GM10266 (cell line): ENCODE results near the gene ANKIB1.
"Not testable (repeated sequence)": the region's sequence is repeated elsewhere in the genome, so short reads cannot be mapped to it uniquely, and the experiment has no call there.

ENCODE experiments used
- DNase-seq: peaks from one replicate; pipeline ENCODE4 v3.0.0; 2012; ENCODE audit errors: extremely low spot score
- CTCF ChIP-seq: IDR thresholded peaks from 2 replicates; pipeline ENCODE4 v1.5.1; 2012; ENCODE audit warnings: mild to moderate bottlenecking, low read depth; ENCODE audit not compliant: control insufficient read depth, insufficient read depth; ENCODE audit errors: missing control alignments

The ANKIB1 gene

GRCh38 chr7:92432299-92432946 lies 186.6 kb downstream of the ANKIB1 start:
- no peak for TF ChIP-seq CTCF
- no peak for DNase-seq

- TF ChIP-seq CTCF, result no peak
Measured at GRCh38 chr7:92433019-92433418, 187.2 kb downstream of the ANKIB1 start.

GRCh38 chr7:92435542-92435941 lies 189.8 kb downstream of the ANKIB1 start:
- no peak for TF ChIP-seq CTCF
- DNase-seq, result no peak

More at GRCh38 chr7:92433019-92433418, 187.2 kb downstream of the ANKIB1 start:
- no peak for DNase-seq

- DNase-seq, result no peak
- no peak for TF ChIP-seq CTCF
Measured at GRCh38 chr7:92436612-92437445, 191.1 kb downstream of the ANKIB1 start.

- no peak for DNase-seq
- no peak for TF ChIP-seq CTCF
Measured at GRCh38 chr7:92437956-92438491, 192.2 kb downstream of the ANKIB1 start.

- not testable (repeated sequence) for DNase-seq
Measured at GRCh38 chr7:92442720-92443119, 196.9 kb downstream of the ANKIB1 start.

- DNase-seq, result no peak
- no peak for TF ChIP-seq CTCF
Measured at GRCh38 chr7:92446869-92447344, 201.1 kb downstream of the ANKIB1 start.
